NCI-H146 (cell line): ENCODE data around the gene C17orf114.
"Not testable (repeated sequence)": the region's sequence is repeated elsewhere in the genome, so short reads cannot be mapped to it uniquely, and the experiment has no call there.

Experiments
- DNase-seq: peaks from one replicate; lab custom pipeline; 2025; lab: John Stamatoyannopoulos, UW

Gene C17orf114

GRCh38 chr17:4802228-4802627 lies at the start of gene C17orf114:
Gene C17orf114, minus strand, starts transcription at chr17:4802328.
- no peak for DNase-seq

- no peak for DNase-seq
Measured at GRCh38 chr17:4851084-4851483, 49.0 kb upstream of the C17orf114 start.

GRCh38 chr17:4850246-4850645 lies 48.1 kb upstream of the C17orf114 start:
- DNase-seq: no peak

DNA sequence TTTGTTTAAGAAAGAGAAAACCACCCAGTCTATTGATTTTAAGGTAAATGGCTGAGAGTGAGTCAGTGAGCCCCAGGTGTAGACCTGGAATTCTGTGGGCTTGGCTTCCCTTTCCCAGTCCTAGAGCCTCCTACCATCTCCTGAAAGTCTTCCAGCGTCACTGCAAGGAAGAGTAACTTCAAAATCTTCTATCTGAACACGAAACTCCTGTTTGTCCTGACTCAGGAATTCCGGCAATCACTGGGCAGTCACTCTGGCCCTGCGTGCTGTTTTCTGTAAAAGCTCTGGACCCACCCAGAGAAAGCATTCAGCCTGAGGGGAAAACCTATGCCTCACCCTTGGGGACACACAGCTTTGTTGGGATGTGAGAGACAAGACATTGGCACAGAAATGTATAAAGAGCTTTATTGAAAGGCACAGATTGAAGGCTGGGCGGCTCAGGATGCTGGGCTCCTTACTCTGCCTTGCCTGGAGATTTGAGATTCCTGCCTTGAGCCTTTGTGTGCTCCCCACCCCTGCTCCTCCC lies 46.9 kb upstream of the C17orf114 start:
- no peak for DNase-seq

- DNase-seq: no peak
Measured at GRCh38 chr17:4846635-4847390, 44.7 kb upstream of the C17orf114 start.

- DNase-seq: no peak
Measured at GRCh38 chr17:4845118-4845517, 43.0 kb upstream of the C17orf114 start.

- no peak for DNase-seq
Measured at GRCh38 chr17:4843321-4844000, 41.3 kb upstream of the C17orf114 start.

DNA sequence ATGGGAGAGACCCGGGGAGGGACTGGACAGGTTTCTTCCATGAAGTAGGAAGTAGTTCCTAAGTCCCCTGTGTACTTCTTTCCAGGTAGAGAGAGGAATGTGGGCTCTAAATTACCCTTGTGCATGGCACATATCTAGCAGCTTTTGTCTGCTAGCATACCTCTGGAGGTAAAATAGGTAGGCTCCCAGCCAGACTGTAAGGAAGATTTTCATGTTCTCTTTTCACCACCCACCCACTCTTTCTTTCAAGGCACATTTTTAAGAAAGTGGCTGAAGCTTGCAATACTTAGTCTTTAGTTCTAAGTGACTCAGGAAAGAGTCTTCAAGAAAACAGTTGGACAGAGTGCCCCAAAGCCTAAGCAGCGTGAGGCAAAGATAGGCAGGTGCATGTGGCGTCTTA lies 40.2 kb upstream of the C17orf114 start:
- DNase-seq: no peak

DNA sequence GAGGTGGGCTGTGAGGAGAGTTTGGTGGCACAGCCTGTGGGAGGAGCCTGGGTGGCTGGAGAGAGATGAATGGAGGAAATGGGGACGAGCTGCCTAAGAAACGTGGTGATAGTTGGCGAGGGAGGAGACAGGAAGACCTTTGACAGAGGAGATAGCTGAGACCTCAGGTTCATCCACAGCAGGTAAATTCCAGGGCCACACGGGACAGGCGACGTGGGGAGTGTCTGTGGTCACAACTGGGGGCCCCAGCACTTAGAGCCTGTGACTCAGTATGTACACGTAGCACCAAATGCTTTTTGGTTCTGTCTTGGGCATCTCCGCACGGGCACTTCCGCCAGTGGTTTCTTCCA lies 38.7 kb upstream of the C17orf114 start:
- no peak for DNase-seq

GRCh38 chr17:4839965-4840892 lies 38.1 kb upstream of the C17orf114 start:
- no peak for DNase-seq

DNA sequence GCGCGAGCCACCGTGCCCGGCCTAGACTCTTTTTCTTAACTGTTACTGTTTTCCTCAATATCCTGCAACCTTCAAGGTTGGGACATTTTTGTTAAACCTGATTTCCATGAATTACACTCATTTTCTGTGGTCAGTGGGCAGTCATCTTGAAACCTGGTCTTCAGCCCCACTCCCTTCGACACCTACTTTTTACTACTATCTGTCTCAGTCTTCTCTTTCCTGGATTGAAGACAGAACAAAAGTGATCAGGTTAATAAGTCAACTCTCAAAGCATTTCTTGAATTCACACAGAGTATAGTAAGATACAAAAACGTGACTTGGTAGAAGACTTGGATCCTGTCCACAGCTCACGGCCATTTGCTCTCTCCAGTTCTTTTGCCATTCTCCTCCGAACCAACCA lies 37.1 kb upstream of the C17orf114 start:
- no peak for DNase-seq

GRCh38 chr17:4838309-4838785 lies 36.2 kb upstream of the C17orf114 start:
- DNase-seq: no peak

DNA sequence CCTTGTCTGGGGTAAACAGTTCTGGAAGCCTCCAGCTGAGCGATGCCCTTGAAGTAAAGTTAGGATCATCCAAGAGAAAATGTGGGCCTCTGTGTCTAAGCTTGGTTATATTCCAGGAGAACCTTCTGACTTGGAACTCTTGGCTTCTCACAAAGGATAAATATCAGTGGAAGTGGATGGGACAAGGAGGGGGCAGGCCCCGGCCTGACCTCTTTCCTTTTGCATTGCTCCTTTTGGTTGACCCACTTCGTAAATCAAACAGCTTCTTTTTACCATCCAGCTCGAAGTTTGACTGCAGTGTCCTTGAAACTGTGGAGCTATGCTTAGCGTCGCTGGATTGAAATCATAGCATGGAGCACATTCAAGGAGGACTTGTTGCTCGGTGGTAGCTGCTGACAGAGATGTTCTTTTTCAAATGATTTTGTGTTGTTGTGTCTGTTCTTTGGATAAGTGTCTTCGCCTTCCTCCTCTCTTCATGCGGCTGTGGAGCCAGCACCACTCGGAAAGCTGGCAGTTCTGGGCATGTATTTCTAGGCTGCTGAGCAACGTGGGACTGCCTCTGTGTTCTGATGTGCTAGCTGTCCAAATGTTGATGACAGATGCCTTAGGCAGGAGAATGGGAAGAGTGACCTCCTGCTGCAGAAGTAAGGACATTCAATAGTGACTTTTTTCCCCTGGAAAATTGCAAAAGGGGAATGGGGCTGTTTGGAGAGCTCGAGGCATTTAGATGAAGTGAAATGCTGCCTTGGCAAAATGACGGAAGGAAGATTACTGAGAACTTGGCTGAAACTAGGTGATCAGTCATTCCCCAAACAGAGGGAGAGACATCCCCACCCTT lies 35.6 kb upstream of the C17orf114 start:
- DNase-seq: no peak

DNA sequence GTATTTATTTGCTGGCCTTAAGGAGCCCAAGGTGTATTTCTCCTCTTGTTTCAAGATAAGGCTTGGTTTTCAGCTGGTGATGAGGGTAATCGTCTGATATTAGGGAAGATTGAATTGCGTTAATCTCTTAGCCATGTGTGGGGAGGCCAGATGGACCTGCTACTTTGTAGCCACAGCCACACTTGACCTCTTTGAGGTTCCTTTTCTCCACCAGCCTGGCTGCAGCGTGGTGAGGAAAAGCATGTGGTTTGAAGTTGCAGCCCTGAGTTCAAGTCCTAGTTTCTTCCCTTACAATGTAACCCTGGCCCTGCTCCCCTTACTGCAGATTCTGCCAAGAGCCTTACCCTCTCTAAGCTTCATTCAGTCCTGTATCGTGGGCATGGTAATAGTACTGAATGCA lies 34.1 kb upstream of the C17orf114 start:
- no peak for DNase-seq

DNA sequence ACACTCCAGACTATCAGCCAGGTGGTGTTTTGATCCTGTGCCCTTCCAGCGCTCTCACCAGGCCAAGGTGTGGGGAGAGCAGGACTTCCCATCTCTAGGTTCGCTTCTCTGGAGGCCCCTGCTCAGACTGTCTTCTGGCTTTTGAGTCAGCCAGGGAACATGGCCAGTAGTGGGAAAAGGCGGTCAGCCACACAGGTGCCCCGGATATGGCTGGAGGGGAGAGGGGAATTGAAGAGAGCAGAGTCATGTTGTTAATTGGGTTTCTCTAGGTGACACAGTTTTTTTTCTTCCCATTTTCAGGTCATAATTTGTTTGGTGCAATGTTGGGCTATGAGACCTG lies 32.5 kb upstream of the C17orf114 start:
- DNase-seq: no peak

- peak; percentile 44 for DNase-seq
Measured at GRCh38 chr17:4833941-4834680, 32.0 kb upstream of the C17orf114 start.

- peak; percentile 92 for DNase-seq
Measured at GRCh38 chr17:4833178-4833940, 31.2 kb upstream of the C17orf114 start, which contains the start of gene MINK1. Gene MINK1, plus strand, starts transcription at chr17:4833340. Its CDS starts 244 bp downstream, at chr17:4833584.

GRCh38 chr17:4832829-4833177 lies 30.7 kb upstream of the C17orf114 start:
- DNase-seq: not testable (repeated sequence)

DNA sequence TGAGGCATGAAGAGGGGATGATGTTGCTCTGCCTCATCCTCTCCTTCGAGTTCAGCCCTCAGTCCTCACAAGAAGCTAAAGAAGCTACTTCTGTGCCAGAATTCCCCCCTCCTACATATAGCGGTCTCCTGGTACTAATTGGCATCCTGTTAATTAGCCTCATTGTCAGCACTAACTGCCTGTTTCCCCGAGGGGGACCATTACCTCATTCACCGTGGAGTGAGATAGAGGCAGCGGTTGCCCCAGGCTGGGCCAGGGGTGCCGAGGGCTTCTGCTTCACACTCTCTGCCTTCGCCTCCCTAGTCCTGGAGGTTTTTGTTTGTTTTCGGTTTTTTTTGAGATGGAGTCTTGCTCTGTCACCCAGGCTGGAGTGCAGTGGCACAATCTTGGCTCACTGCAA lies 25.3 kb upstream of the C17orf114 start:
- DNase-seq: peak; percentile 33
